PC-3 (cell line): Measurements from ENCODE around the gene ZFP14. TPM values are rescaled to one million over a fixed set of nuclear protein-coding genes. Genes with fewer than 3 reads are reported as not detected.

Source experiments
- ATAC-seq: fragments of 200-7000 bp; cut with Tn5 transposase; 2 replicates; pipeline ENCODE4 v1.9.1; 2020; ENCODE audit warnings: mild to moderate bottlenecking, moderate library complexity
- BruUV-seq: library from RNA; stranded (reverse); fragments of 400-500 nt; replicated peaks from 2 replicates; lab custom pipeline; 2021; lab: Mats Ljungman, UMichigan
- CTCF ChIA-PET: fragments of 300-600 bp; sonication (Branson Sonifier 250); formaldehyde crosslinking; loops from one replicate; lab custom pipeline; 2022; ENCODE audit warnings: antibody characterized with exemption; lab: Charles Lee
- POLR2A ChIA-PET: fragments of 300-600 bp; sonication (Branson Sonifier 250); formaldehyde crosslinking; loops from one replicate; lab custom pipeline; 2022; ENCODE audit warnings: antibody characterized with exemption; ENCODE audit not compliant: unreplicated experiment; lab: Charles Lee
- DNase-seq: peaks from one replicate; pipeline ENCODE4 v3.0.0-alpha.2; 2015
- H2AFZ ChIP-seq: fragments of 300-600 bp; sonication (generic); 2 replicates; pipeline ENCODE4 v1.6.0; 2016; ENCODE audit warnings: antibody characterized with exemption, low read length
- H3F3A ChIP-seq: fragments of 300-600 bp; sonication (generic); one replicate; pipeline ENCODE4 v1.6.0; 2017; ENCODE audit warnings: antibody characterized with exemption, low read length, control low read depth, mild to moderate bottlenecking; ENCODE audit not compliant: unreplicated experiment
- H3K27ac ChIP-seq: fragments of 300-600 bp; sonication (generic); 2 replicates; pipeline ENCODE4 v1.5.1; 2016; ENCODE audit warnings: mild to moderate bottlenecking, low read length
- H3K27me3 ChIP-seq: fragments of 300-600 bp; sonication (generic); 2 replicates; pipeline ENCODE4 v1.6.1; 2016; ENCODE audit warnings: low read length, mixed read lengths
- H3K36me3 ChIP-seq: fragments of 300-600 bp; sonication (generic); 2 replicates; pipeline ENCODE4 v1.6.1; 2016; ENCODE audit warnings: low read depth, mixed run types, low read length, mixed read lengths
- H3K4me1 ChIP-seq: fragments of 300-600 bp; sonication (generic); 2 replicates; pipeline ENCODE4 v1.5.1; 2016; ENCODE audit warnings: low read length; ENCODE audit not compliant: insufficient read depth
- H3K4me2 ChIP-seq: fragments of 300-600 bp; sonication (generic); 2 replicates; pipeline ENCODE4 v1.6.0; 2016; ENCODE audit warnings: low read length
- H3K4me3 ChIP-seq: fragments of 300-600 bp; sonication (generic); 2 replicates; pipeline ENCODE4 v1.5.1; 2016; ENCODE audit warnings: mild to moderate bottlenecking, low read length, mixed read lengths
- H3K79me2 ChIP-seq: fragments of 300-600 bp; sonication (generic); 2 replicates; pipeline ENCODE4 v1.6.1; 2017; ENCODE audit warnings: low read length, mixed read lengths
- H3K9ac ChIP-seq: fragments of 300-600 bp; sonication (generic); 2 replicates; pipeline ENCODE4 v1.6.0; 2016; ENCODE audit warnings: mild to moderate bottlenecking, low read length
- H3K9me2 ChIP-seq: fragments of 300-600 bp; sonication (generic); replicated peaks from 2 replicates; pipeline ENCODE4 v1.6.1; 2016; ENCODE audit warnings: mixed run types, low read length, mixed read lengths
- H3K9me3 ChIP-seq: fragments of 300-600 bp; sonication (generic); 2 replicates; pipeline ENCODE4 v1.6.1; 2016; ENCODE audit warnings: low read length, mixed read lengths
- H4K20me1 ChIP-seq: fragments of 300-600 bp; sonication (generic); 2 replicates; pipeline ENCODE4 v1.6.1; 2016; ENCODE audit warnings: low read length, mixed read lengths
- CTCF ChIP-seq: fragments of 300-600 bp; sonication (generic); conservative IDR thresholded peaks from 2 replicates; pipeline ENCODE4 v1.5.1; 2017; ENCODE audit warnings: antibody characterized with exemption, low read depth, mild to moderate bottlenecking, low read length
- EZH2 ChIP-seq: fragments of 300-600 bp; sonication (generic); IDR thresholded peaks from one replicate; pipeline ENCODE4 v1.6.1; 2017; ENCODE audit warnings: antibody characterized with exemption, mild to moderate bottlenecking, low read length; ENCODE audit not compliant: unreplicated experiment
- EZH2phosphoT487 ChIP-seq: fragments of 300-600 bp; sonication (generic); IDR thresholded peaks from 2 replicates; pipeline ENCODE4 v1.6.1; 2018; ENCODE audit warnings: mild to moderate bottlenecking, antibody characterized with exemption, low read length, borderline replicate concordance
- intact Hi-C: fragments of 100-400 bp; cut with micrococcal nuclease; formaldehyde crosslinking; loops from 2 replicates; pipeline ENCODE4 v1.9.0; 2023
- total RNA-seq: library from RNA; depleted of rRNA; stranded (reverse); fragments of >200 nt; gene quantifications from 2 replicates; pipeline ENCODE4 v1.2.3, GENCODE V29; 2014

ZFP14 gene
- total RNA-seq, 1 experiment from 2014 or later, result 0.73 TPM

GRCh38 chr19:36421749-36422481 is 42.9 kb upstream of the ZFP14 start:
- Histone ChIP-seq H3K4me3 (no peak overlapping the region), H3K9ac (no peak overlapping the region), H3K9me2 (no peaks in the 10 kb centered on the region), H3K27ac (no peak overlapping the region), H4K20me1 (no peaks in the 10 kb centered on the region), H3K9me3 (no peaks in the 10 kb centered on the region), H2AFZ (no peak overlapping the region), H3K27me3 (no peaks in the 10 kb centered on the region), H3K36me3 (no peaks in the 10 kb centered on the region), H3K4me2 (no peak overlapping the region), H3F3A (no peaks in the 10 kb centered on the region), H3K4me1 (no peaks in the 10 kb centered on the region), H3K79me2 (peaks cover 9% of the 10 kb centered on the region; the same call in 1 of the 2 replicates)
- ATAC-seq, result no peak
- ChIA-PET POLR2A (no interaction called here), CTCF (no interaction called here)
- intact Hi-C loops, result no loop called here
- no TSS peak for BruUV-seq
- no peak for DNase-seq
- TF ChIP-seq EZH2, result no peak
- TF ChIP-seq CTCF, result no peak
- no peak for TF ChIP-seq EZH2phosphoT487

GRCh38 chr19:36420961-36421748 is 42.2 kb upstream of the ZFP14 start:
- no TSS peak for BruUV-seq
- Histone ChIP-seq H3K9me3 (no peaks in the 10 kb centered on the region), H4K20me1 (no peaks in the 10 kb centered on the region), H3K4me2 (no peak overlapping the region), H3F3A (no peaks in the 10 kb centered on the region), H3K79me2 (peaks cover 9% of the 10 kb centered on the region; the same call in 1 of the 2 replicates), H3K9me2 (no peaks in the 10 kb centered on the region), H3K36me3 (no peaks in the 10 kb centered on the region), H3K27ac (no peak overlapping the region), H3K27me3 (no peaks in the 10 kb centered on the region), H2AFZ (no peak overlapping the region), H3K9ac (no peak overlapping the region), H3K4me3 (no peak overlapping the region), H3K4me1 (no peaks in the 10 kb centered on the region)
- TF ChIP-seq EZH2 (no peak), EZH2phosphoT487 (no peak), CTCF (no peak)
- ATAC-seq, result no peak
- CTCF ChIA-PET, result no interaction called here
- intact Hi-C loops, result no loop called here
- POLR2A ChIA-PET, result no interaction called here
- no peak for DNase-seq
